NOMO-1 treated with dmso at 0.1 percent for 144 hours (cell line): Measurements from ENCODE around the gene WDR33.
A peak's percentile ranks its signal among the peaks of the same experiment; 100 is the strongest.

Experiments
- DNase-seq: peaks from one replicate; lab custom pipeline; 2025; ENCODE audit not compliant: unreplicated experiment; lab: John Stamatoyannopoulos, UW

WDR33 gene

DNA sequence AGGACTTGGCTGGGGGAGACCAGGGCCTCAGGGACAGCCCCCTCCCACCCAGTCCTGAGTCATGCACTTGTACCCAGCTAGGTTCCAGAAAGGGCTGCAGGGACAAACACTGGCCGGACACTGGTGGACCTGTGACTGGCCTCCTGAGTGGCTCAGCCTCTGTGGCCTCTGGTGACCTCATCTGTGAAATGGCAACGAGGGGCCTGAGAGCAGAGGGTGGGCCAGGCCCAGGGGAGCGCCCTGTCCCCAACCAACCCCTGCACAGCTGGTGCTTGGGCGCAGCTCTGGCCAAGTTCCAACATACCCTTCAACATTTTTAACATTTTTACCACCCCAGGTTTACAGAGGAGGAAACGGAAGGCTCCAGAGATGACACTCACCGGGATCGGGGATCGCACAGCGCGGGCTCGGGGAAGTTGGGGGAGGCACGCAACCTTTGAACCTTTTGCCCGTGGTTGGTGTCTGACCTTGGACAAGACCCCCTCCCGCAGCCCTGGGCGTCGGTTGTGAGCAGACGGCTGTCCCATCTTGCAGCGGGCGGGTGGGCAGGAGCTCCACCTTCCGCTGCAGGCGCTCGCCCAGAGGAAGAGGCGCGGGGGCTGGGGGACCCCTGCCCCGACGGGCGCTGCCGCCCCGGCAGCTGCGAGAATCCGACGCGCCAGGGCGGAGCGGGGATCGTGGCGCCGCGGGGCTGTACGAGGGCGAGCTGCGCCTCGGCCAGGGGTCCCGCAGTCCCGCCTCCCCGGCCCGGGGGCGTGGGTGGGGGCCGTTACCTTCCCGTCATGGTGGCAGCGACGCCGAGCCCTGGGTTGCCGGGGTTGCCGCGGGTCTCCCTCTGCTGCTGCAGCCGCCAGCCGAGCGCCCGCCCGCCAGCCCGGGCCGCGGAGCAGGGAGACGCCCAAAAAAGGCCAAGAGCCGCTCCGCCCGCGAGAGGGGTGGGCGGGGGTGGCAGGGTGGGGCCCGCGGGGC is 136.4 kb downstream of the WDR33 start:
- no peak for DNase-seq

GRCh38 chr2:127673291-127674069 is 137.5 kb downstream of the WDR33 start:
- no peak for DNase-seq

DNA sequence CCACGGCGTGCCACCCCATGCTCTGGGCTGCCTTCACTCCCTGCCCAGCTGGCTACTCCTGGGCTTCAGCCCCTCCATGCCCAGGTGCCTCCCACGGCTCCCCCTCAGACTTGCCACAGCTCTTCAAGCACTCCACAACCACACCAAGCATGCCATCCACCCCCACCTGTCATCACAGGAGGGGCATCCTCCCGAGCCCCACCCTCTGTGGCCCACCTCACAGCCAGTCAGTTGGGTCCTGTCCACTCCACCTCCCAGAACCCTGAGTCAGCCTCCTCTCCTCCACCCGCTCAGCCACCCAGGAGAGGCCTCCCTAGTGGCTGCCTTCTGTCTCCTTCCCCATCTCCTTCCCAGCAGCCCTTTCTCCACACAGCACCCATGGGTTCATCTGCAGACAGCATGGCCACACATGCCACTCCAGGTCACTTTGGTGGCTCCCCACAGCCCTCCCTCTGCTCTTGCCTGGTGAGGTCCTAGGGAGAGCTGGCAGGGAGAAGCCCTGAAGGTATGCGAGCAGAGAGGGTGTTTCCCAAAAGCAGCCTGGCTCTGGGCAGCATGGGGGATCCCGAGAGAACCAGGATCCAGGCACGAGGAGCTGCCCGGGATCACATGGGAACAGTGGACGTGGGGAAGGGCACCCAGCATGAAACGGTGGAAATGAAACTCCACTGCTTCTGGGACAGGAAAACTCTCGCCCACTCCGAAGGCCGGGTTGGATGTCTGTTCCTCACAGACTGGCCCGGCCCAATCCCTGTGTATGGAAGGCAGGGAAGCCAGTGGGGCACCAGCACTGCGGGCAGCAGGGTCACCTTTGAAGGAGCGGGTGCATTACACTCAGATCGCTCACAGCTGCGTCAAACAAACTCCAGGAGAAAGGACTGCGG is 138.4 kb downstream of the WDR33 start:
- DNase-seq = no peak

DNA sequence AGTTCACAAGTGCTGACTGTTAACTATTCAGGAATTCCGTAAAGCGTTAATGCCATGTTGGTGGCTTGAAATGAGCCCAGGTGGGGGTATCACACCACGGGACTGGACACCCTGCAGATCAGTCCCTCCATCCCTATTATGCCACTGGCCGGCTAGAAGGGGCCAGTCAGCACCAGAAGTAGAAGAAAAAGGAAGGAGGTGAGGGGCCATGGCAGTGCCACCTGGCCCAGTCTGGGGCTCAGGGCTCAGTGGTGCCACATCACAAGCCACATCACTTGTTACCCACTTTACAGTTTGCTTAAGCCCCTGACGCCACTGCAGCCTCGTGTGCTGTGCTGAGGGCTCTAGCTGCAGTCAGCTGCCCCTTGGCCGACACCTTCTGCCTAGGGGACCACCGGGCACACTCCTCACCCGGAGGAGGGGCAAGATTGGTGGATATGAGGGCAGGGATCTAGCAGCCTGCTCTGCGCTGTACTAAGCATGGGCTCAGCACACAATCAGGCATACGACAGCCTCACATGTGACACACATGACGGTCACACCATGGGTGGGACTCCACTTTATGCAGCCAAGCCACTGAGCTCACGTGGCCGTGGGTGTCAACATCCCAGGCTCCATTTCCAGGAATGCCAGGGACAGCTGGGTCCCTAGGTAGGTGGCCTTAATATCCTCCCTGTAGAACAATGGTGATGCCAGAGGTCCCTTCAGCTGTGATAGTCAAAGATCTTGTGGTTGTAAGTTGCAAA is 139.2 kb downstream of the WDR33 start:
- DNase-seq = no peak

- no peak for DNase-seq
These were observed 140.0 kb downstream of the WDR33 start for GRCh38 chr2:127670957-127671290.

DNA sequence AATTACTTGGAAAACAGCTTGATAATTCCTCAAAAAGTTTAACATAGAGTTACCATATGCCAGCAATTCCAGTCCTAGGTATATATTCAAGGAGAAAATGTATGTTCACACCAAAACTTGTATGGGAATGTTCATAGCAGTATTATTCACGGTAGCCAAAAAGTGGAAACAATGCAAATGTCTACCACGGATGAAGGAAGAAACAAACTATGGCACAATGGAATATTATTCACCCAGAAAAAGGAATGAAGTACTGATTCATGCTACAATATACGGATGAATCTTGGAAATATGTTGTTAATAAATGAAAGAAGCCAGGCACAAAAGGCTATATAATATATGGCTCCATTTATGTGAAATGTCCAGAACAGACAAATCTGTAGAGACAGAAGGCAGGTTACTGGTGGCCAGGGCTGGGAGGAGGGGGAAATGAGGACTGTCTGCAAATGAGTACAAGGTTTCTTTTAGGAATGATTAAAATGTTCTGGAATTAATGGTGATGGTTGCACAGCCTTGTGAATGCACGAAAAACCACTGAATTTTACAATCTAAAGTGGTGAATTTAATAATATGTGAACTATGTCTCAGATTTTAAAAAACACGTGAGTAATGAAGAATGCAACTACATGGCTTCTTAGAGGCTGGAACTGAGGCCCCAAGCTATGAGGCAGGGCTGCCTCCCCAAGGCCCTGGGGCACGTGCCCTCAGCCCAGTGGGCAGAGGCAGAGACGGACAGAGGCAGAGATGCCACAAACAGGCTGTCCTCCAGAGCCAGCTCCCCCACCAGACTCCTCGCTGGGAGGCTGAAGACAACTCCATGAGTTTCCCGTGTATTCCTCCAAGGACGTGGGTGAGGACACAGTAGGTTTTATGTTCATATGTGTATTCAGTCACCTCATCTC is 140.7 kb downstream of the WDR33 start:
- DNase-seq = no peak

GRCh38 chr2:127669056-127669455 is 141.9 kb downstream of the WDR33 start:
- no peak for DNase-seq

DNA sequence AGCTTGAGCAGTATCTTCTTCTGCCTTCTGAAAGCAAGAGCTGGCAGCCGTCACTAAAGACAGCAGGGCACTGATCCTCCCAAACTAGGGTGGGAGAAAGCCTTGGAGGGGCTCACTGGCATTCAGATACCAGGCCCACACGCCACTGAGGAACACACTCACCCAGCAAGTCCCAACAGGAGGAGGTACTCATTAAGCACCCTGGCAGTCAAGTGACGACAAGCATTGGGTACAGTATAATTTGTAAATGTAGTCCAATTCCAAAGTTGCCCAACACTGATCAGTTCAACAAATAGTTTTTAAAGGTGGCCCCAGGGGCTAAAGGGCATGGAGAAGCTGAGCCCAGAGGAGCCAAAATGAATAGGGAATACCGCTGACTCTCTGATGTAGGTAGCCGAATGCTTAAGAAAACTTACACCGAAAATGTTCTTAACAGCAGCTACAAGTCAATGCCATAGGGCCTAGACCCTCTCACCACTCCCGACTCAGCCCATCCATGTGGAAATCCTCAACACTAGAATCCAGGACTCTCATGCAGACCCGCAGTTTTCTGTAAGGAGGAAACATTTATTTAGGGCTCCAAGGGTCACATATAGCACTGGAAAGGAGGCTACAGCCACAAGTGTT is 145.6 kb downstream of the WDR33 start:
- no peak for DNase-seq

DNA sequence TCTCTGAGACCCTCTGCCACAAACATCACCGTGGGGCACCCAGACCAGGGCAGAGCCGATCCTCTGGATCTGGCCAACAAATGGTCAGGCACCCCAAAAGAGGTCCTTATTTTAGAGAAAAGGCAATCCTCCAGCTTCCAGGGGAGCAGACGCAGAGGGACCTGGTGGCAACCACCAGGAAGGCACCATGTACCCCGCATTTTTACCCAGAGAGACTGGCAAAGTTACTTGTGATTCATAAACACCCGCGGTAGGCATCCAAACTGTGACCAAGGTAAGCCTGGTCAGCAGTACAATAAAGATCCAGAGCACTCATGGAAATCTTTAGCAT is 146.1 kb downstream of the WDR33 start:
- DNase-seq = no peak

DNA sequence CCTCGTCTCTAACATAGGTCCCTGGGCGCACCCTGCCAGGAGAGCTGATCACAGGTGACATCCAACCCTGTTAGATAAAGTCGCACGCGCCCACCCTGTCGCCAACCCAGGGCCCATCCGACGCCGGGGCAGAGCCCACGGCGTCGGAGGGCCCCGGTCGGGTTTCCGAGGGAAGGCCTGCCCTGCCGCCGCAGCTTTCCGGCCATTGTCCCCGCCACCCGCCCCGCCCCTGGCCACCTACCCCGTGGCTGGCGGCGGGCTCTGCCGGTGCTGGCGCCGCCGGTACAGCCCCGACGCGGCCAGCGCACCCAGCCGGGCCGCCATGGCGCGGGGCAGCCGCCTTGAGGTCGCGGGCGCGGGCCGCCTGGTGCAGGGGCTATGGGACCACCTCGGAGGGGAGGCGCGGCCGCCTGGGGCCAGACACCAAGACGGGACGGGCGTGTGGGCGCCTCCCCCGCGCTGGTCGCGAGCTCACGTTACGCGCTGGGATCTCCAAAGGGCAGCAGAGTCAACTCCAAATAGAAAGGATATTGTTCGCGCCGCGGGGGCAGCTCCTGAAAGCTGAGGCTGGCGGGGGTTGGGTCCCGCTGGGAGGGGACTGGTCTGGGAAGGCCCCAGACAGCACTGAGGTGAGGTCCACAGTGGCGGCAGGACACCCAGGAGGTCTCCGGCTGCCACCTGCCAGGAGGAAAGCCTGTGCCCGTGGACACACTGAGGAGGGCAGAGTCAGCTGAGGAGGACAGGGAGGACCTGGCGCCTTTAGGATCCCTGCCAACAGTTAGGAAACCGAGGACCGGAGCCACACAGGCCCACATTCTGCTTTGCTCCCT is 146.7 kb downstream of the WDR33 start:
- DNase-seq = no peak

- no peak for DNase-seq
These were observed 147.4 kb downstream of the WDR33 start for GRCh38 chr2:127663566-127664064.

- no peak for DNase-seq
These were observed 147.9 kb downstream of the WDR33 start for GRCh38 chr2:127662937-127663565.

GRCh38 chr2:127661949-127662510 is 148.9 kb downstream of the WDR33 start:
- no peak for DNase-seq

GRCh38 chr2:127661072-127661649 is 149.8 kb downstream of the WDR33 start:
- DNase-seq = no peak

GRCh38 chr2:127660291-127660578 is 150.7 kb downstream of the WDR33 start:
- no peak for DNase-seq

DNA sequence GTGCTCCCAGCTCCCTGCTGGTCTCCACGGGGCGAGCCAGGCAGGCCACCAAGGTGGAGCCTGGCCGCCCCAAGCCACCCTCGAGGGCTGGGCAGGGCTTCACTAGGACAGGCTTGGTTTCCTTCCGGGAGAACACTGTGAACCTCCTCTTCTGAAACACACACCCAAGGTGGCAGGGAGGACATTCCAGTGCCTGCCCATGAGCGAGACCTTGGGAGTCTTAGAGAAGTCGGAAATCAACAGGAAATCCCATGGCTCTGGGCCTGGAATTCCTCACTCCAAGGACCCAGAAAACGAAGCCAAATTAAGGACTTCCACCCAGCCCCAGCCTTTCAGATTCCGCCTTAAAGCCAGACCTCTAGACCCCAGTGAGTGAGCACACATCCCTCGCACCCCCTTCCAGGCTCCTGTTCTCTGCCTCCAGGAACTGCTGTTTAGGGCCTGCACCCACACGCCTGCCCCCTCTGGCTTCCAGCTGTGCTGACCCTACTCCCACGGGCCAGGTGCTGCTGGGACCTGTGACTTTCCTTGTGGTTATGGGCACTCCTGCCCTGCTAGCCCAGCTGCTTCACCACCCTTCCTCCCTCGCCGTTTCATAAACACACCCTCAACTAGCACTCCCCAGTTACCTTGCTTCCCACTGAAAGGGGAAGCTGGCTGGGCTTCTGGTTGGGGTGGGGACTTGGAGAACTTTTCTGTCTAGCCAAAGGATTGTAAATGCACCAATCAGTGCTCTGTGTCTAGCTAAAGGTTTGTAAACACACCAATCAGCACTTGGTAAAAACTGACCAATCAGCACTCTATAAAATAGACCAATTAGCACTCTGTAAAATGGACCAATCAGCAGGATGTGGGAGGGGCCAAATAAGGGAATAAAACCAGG is 151.3 kb downstream of the WDR33 start:
- peak; percentile 16 for DNase-seq
